Stomach (tissue), 9 donors: Measurements from ENCODE around the gene LAMC1. TPM values are rescaled to one million over a fixed set of nuclear protein-coding genes. Genes with fewer than 3 reads are reported as not detected.

Experiments used
- DNase-seq, 2 donors: peaks; one replicate each; pipeline versions ENCODE4 v3.0.0 to v3.0.0-alpha.2; 2013 to 2019
- H3K27ac ChIP-seq, 5 donors: fragments of 200-600 bp in 4 of 5; sonication (generic) in 4 of 5; one replicate each; pipeline ENCODE4 v1.5.1; 2013 to 2019; ENCODE audit warnings: mild to moderate bottlenecking in 1 of 5, moderate library complexity in 1 of 5
- H3K27me3 ChIP-seq, 3 donors: fragments of 200-600 bp; sonication (generic); one replicate each; pipeline ENCODE4 v1.5.1; 2017 to 2019; ENCODE audit warnings: mixed run types in 1 of 3
- H3K36me3 ChIP-seq, 4 donors: fragments of 200-600 bp; sonication (generic); 1 replicate in 3 of 4; 2 replicates in 1 of 4; pipeline ENCODE4 v1.5.1; 2016 to 2019
- H3K4me1 ChIP-seq, 4 donors: fragments of 200-600 bp; sonication (generic); one replicate each; pipeline ENCODE4 v1.5.1; 2016 to 2019
- H3K4me3 ChIP-seq, 4 donors: fragments of 200-600 bp; sonication (generic) in 3 of 4; one replicate each; pipeline ENCODE4 v1.5.1; 2016 to 2019; ENCODE audit warnings: mild to moderate bottlenecking in 1 of 4
- H3K9me3 ChIP-seq, 4 donors: fragments of 200-600 bp; sonication (generic); one replicate each; pipeline ENCODE4 v1.5.1; 2016 to 2019
- EP300 ChIP-seq: sonication (generic); formaldehyde crosslinking; IDR thresholded peaks from one replicate; pipeline ENCODE4 v1.6.1; 2017; ENCODE audit warnings: antibody characterized with exemption
- POLR2A ChIP-seq, 4 donors: fragments of 450-650 bp; IDR thresholded peaks; one replicate each; pipeline ENCODE4 v1.6.1; 2016; ENCODE audit warnings: antibody characterized with exemption in 4 of 4, control low read depth in 2 of 4, mild to moderate bottlenecking in 1 of 4, moderate library complexity in 1 of 4
- POLR2AphosphoS5 ChIP-seq, 3 donors: sonication (generic); formaldehyde crosslinking; IDR thresholded peaks; one replicate each; pipeline ENCODE4 v1.6.1; 2016; ENCODE audit warnings: antibody characterized with exemption in 3 of 3
- WGBS, 5 donors: extraction: QIAGEN DNeasy Blood & Tissue Kit in 3 of 5; methylation state at CpG; one replicate each; pipeline versions ENCODE4 v1.1.5 to v1.1.7; 2013 to 2018; 5-methylcytosine and 5-hydroxymethylcytosine counted together
- intact Hi-C: fragments of 100-400 bp; cut with DNase I; formaldehyde crosslinking; loops from one replicate; pipeline ENCODE4 v1.15.1; 2023; ENCODE audit warnings: low total_unique reads
- polyA plus RNA-seq, 3 donors: library from polyadenylated mRNA; stranded (reverse); fragments of 200-250 nt; gene quantifications; one replicate each; pipeline ENCODE4 v1.2.3, GENCODE V29; 2013
- total RNA-seq, 5 donors: library from RNA; depleted of rRNA; stranded (reverse); fragments of >200 nt; gene quantifications; one replicate each; pipeline versions ENCODE4 v1.1.0 to v1.2.3, GENCODE V29; 2014 to 2016
- TF ChIP-seq, protein P1 (sequence below), 7 experiments: fragments of 450-650 bp in 4 of 7; fragments of 200-600 bp in 3 of 7; sonication (generic) in 3 of 7; IDR thresholded peaks; one replicate each; pipeline ENCODE4 v1.5.1; 2016 to 2019; ENCODE audit warnings: antibody characterized with exemption in 7 of 7, control low read depth in 2 of 7, mild to moderate bottlenecking in 1 of 7
- donor health status: healthy with polysubstance abuse.
- donor health status: Bipolar disorder and iron deficiency.
- donor health status: healthy.

Gene LAMC1
- total and polyA plus RNA-seq, 8 donors = 11.7 to 355 (median 142) TPM

DNA sequence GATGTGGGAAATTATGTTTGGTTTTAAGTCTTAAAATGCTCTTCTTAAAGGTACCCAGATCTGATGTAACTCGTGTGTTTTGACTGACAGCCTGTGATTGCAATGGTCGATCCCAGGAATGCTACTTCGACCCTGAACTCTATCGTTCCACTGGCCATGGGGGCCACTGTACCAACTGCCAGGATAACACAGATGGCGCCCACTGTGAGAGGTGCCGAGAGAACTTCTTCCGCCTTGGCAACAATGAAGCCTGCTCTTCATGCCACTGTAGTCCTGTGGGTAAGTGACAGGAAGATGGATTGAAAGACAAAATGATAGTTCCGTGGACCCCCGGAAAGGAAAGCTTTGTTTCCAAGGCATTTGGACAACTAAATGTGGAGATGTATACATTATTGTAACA, 91.2 kb downstream of the LAMC1 start:
- Histone ChIP-seq H3K27ac (no peak overlapping the region), H3K27me3 (no peaks in the 10 kb centered on the region), H3K4me1 (no peaks in the 10 kb centered on the region), H3K9me3 (no peaks in the 10 kb centered on the region), H3K36me3 (peaks cover 51 to 90% (median 70%) of the 10 kb centered on the region in 4 donors), H3K4me3 (no peak overlapping the region)
- 87 to 93% (median 91%) methylated on average over 9 of the region's 9 CpGs for WGBS, 5 donors
- intact Hi-C loops = no loop called here
- no peak for DNase-seq
- TF ChIP-seq EP300 = no peak
- no peak for TF ChIP-seq POLR2AphosphoS5 (IDR thresholded peaks at IDR 0.05)
- no peak for TF ChIP-seq POLR2A (IDR thresholded peaks at IDR 0.05)
- TF ChIP-seq, protein P1, sequence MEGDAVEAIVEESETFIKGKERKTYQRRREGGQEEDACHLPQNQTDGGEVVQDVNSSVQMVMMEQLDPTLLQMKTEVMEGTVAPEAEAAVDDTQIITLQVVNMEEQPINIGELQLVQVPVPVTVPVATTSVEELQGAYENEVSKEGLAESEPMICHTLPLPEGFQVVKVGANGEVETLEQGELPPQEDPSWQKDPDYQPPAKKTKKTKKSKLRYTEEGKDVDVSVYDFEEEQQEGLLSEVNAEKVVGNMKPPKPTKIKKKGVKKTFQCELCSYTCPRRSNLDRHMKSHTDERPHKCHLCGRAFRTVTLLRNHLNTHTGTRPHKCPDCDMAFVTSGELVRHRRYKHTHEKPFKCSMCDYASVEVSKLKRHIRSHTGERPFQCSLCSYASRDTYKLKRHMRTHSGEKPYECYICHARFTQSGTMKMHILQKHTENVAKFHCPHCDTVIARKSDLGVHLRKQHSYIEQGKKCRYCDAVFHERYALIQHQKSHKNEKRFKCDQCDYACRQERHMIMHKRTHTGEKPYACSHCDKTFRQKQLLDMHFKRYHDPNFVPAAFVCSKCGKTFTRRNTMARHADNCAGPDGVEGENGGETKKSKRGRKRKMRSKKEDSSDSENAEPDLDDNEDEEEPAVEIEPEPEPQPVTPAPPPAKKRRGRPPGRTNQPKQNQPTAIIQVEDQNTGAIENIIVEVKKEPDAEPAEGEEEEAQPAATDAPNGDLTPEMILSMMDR (IDR thresholded peaks at IDR 0.05) = no peak

DNA sequence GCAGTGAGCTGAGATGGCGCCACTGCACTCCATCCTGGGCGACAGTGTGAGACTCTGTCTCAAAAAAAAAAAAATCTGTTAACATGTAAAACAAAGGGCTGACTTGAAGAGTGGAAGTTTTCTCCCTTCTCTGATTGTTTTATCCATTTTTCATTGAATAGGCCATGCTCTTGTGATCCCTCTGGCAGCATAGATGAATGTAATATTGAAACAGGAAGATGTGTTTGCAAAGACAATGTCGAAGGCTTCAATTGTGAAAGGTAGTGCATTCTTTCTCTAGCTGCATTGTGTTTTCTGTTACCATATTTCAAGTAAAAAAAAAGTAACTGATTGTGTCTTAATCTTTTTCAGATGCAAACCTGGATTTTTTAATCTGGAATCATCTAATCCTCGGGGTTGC, 93.2 kb downstream of the LAMC1 start:
- no peaks in the 10 kb centered on the region for H3K9me3 ChIP-seq
- TF ChIP-seq POLR2A (IDR thresholded peaks at IDR 0.05) = no peak
- no peak for TF ChIP-seq EP300
- TF ChIP-seq, protein P1 (IDR thresholded peaks at IDR 0.05) = no peak
- TF ChIP-seq POLR2AphosphoS5 (IDR thresholded peaks at IDR 0.05) = no peak
- H3K4me1 ChIP-seq = no peaks in the 10 kb centered on the region
- H3K27me3 ChIP-seq = no peaks in the 10 kb centered on the region
- no peak for DNase-seq
- H3K4me3 ChIP-seq = no peak overlapping the region
- H3K27ac ChIP-seq = no peak overlapping the region
- WGBS, 5 donors = 66 to 86% (median 81%) methylated on average over 4 of the region's 4 CpGs
- intact Hi-C loops = no loop called here
- peaks cover 55 to 92% (median 81%) of the 10 kb centered on the region in 4 donors for H3K36me3 ChIP-seq

DNA sequence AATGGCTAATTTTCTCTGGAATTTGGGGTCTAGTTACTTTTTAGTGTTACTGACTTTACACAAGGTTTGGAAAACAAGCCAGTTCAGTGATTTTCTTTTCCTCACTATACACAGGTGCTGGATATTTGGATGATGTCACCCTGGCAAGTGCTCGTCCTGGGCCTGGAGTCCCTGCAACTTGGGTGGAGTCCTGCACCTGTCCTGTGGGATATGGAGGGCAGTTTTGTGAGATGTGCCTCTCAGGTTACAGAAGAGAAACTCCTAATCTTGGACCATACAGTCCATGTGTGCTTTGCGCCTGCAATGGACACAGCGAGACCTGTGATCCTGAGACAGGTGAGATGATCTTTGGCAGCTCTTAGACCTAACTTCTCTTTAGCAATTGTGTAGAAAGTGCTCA, 98.4 kb downstream of the LAMC1 start:
- H3K27me3 ChIP-seq = no peaks in the 10 kb centered on the region
- peaks cover 0 to 22% (median 11%) of the 10 kb centered on the region in 4 donors for H3K4me1 ChIP-seq
- H3K36me3 ChIP-seq = peaks cover 68 to 100% (median 99%) of the 10 kb centered on the region in 4 donors
- H3K4me3 ChIP-seq = no peak overlapping the region
- 89 to 97% (median 91%) methylated on average over 3 of the region's 3 CpGs for WGBS, 5 donors
- no peak for DNase-seq
- H3K27ac ChIP-seq = no peak overlapping the region
- no peaks in the 10 kb centered on the region for H3K9me3 ChIP-seq
- intact Hi-C loops = no loop called here
- TF ChIP-seq POLR2A (IDR thresholded peaks at IDR 0.05) = no peak
- TF ChIP-seq POLR2AphosphoS5 (IDR thresholded peaks at IDR 0.05) = no peak
- TF ChIP-seq EP300 = no peak
- TF ChIP-seq, protein P1 (IDR thresholded peaks at IDR 0.05) = no peak

DNA sequence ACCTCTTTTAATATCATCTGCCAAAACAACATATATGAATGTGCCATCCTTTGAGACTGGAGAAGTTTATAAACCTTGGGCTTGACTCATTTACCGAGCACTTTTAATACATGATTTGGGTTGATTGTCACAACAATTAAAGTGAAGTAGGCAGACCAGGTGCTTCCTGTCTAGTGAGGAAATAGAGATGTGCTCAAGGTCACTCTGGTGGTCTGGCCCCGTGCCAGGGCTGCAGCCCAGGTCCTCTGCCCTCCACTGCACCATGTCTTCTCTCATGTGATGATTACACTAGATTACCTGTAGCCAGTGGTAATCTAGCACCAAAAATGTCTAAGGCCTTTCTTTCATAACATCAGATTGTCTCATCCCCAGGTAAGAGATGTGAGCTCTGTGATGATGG, 101.0 kb downstream of the LAMC1 start:
- DNase-seq = no peak
- TF ChIP-seq POLR2A (IDR thresholded peaks at IDR 0.05) (no peak), EP300 (no peak), POLR2AphosphoS5 (IDR thresholded peaks at IDR 0.05) (no peak)
- TF ChIP-seq, protein P1 (IDR thresholded peaks at IDR 0.05) = no peak
- WGBS, 5 donors = 67 to 75% (median 71%) methylated on average over 2 of the region's 2 CpGs
- intact Hi-C loops = no loop called here
- peaks cover 41 to 100% (median 97%) of the 10 kb centered on the region in 4 donors for H3K36me3 ChIP-seq
- H3K4me3 ChIP-seq = no peak overlapping the region
- peaks cover 0 to 25% (median 13%) of the 10 kb centered on the region in 4 donors for H3K4me1 ChIP-seq
- no peaks in the 10 kb centered on the region for H3K27me3 ChIP-seq
- H3K27ac ChIP-seq = peak overlapping the region in 1 of 5 donors; percentile 62
- no peaks in the 10 kb centered on the region for H3K9me3 ChIP-seq
